Prostate gland (tissue), 2 donors: Measurements from ENCODE around the gene IL15RA.

Experiments
- CTCF ChIP-seq, 4 experiments: fragments of 200-600 bp in 2 of 4; fragments of 450-650 bp in 2 of 4; sonication (generic) in 2 of 4; IDR thresholded peaks; 1 replicate in 3 of 4; 2 replicates in 1 of 4; pipeline ENCODE4 v1.5.1; 2016 to 2019; ENCODE audit warnings: antibody characterized with exemption in 4 of 4, mild to moderate bottlenecking in 2 of 4, moderate library complexity in 2 of 4
- POLR2A ChIP-seq: fragments of 450-650 bp; IDR thresholded peaks from one replicate; pipeline ENCODE4 v1.6.1; 2016; ENCODE audit warnings: antibody characterized with exemption, mild to moderate bottlenecking
- POLR2AphosphoS5 ChIP-seq: sonication (generic); formaldehyde crosslinking; IDR thresholded peaks from one replicate; pipeline ENCODE4 v1.6.1; 2017; ENCODE audit warnings: antibody characterized with exemption

- TF ChIP-seq POLR2A (no peak), CTCF (IDR thresholded peaks at IDR 0.05) (no peak), POLR2AphosphoS5 (no peak)
Observed at GRCh38 chr10:6006991-6007390, 29.6 kb upstream of the IL15RA start.
